Measurements from ENCODE around the gene KCNMA1. TPM values are rescaled to one million over a fixed set of nuclear protein-coding genes. Genes with fewer than 3 reads are reported as not detected.

KCNMA1 gene
- total and polyA plus RNA-seq, 9 of the 15 experiments (the other 6 are each of a cell fraction or from before 2014, with no cell fraction given) = 0.01 to 0.95 (median 0.15) TPM; not detected in 4

DNA sequence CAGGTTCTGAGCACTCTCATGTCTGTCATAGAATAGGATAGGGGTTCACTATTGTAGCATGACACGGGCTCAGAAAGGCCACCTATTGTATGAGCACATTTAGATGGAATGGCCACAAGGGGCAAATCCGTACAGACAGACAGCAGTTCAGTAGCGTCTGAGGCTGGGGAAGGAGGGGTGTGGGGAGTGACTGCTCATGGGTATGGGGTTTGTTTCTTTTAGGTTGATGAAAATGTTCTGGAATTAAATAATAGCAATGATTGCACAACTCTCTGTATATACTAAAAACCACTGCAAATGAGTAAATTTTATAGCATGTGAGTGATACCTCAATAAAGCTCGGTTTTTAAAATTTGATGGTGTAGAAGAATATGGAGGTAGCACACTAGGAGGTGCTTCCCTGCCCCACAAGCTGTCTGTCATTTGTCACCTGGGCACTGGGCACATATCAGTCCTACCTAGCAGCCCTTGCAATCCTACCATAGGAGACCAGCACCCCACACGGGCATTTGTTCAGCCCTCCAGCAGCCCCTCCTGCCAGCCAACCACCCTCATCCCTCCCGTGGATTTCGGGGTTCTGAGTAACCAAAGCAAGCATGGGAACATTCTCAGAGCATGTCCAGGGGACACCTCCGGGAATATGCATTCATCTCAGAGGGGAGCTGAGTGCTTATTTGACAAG lies 35.2 kb downstream of the KCNMA1 start (continued):
- TF ChIP-seq ETV6 (IDR thresholded peaks at IDR 0.05; ENCODE audit: borderline replicate concordance in 1 of 2, low read depth in 2 of 2, low read length in 1 of 2) = no peak
- TF ChIP-seq ETV6 (CRISPR knock-in tag; IDR thresholded peaks at IDR 0.05; ENCODE audit: borderline replicate concordance) = no peak
- TF ChIP-seq, protein P1, sequence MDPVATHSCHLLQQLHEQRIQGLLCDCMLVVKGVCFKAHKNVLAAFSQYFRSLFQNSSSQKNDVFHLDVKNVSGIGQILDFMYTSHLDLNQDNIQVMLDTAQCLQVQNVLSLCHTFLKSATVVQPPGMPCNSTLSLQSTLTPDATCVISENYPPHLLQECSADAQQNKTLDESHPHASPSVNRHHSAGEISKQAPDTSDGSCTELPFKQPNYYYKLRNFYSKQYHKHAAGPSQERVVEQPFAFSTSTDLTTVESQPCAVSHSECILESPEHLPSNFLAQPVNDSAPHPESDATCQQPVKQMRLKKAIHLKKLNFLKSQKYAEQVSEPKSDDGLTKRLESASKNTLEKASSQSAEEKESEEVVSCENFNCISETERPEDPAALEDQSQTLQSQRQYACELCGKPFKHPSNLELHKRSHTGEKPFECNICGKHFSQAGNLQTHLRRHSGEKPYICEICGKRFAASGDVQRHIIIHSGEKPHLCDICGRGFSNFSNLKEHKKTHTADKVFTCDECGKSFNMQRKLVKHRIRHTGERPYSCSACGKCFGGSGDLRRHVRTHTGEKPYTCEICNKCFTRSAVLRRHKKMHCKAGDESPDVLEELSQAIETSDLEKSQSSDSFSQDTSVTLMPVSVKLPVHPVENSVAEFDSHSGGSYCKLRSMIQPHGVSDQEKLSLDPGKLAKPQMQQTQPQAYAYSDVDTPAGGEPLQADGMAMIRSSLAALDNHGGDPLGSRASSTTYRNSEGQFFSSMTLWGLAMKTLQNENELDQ (CRISPR knock-in tag; IDR thresholded peaks at IDR 0.05; ENCODE audit: borderline replicate concordance) = no peak
- TF ChIP-seq ETS2 (tag; IDR thresholded peaks at IDR 0.05; ENCODE audit: borderline replicate concordance, poor library complexity, severe bottlenecking) = no peak

DNA sequence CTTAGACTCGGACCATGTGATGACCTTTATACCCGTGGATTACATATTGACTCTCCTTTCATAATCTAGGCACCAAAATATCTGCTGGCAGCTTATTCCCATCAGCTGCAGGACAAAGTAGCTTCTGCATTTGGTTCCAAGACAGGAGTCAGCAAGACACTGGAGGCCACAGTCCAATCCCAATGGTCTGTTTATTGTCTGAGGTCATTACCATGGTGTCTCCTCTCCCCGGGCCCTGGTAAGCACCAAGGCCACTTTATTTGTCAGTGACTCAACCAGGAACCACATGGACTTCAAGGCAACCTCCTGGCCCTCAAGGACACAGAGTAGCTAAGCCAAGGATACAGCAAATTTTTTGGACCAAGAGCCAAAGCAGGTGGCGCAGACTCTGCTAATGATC lies 36.1 kb downstream of the KCNMA1 start:
- ATAC-seq = no peak
- H3K4me1 ChIP-seq (replicated peaks in 1 of 2; ENCODE audit: control insufficient read depth in 2 of 2, insufficient read depth in 2 of 2, low read length in 2 of 2) = no peaks in the 10 kb centered on the region
- FAIRE-seq = no peak
- H3K9me3 ChIP-seq (replicated peaks; ENCODE audit: control insufficient read depth, insufficient read depth, low read depth, low read length) = no peaks in the 10 kb centered on the region
- no peaks in the 10 kb centered on the region for H3K79me2 ChIP-seq (ENCODE audit: control insufficient read depth, insufficient read depth, low read length)
- no peak overlapping the region for H3K4me2 ChIP-seq (ENCODE audit: insufficient read depth, low read length)
- no peak overlapping the region for H2AFZ ChIP-seq (ENCODE audit: low read depth, low read length)
- no peaks in the 10 kb centered on the region for H3K36me3 ChIP-seq (ENCODE audit: control insufficient read depth, insufficient read depth, low read length)
- H4K20me1 ChIP-seq (replicated peaks; ENCODE audit: control insufficient read depth, insufficient read depth, low read length) = peaks cover 3% of the 10 kb centered on the region; the same call in 1 of the 2 replicates
- WGBS (ENCODE audit: insufficient coverage, low coverage, missing lambda C conversion rate) = 0% methylated on average over 4 of the region's 4 CpGs
- in situ Hi-C loops (cut with MboI) (no loop called here), intact Hi-C loops (cut with micrococcal nuclease) (no loop called here)
- H3K27me3 ChIP-seq (ENCODE audit: control insufficient read depth in 2 of 2, insufficient read depth in 2 of 2, low read length in 2 of 2) = peaks cover 13 to 67% of the 10 kb centered on the region in 2 experiments; a peak in 4 of 5 replicates
- POLR2A ChIA-PET = interaction anchor here (1.9 kb wide), 1 partner anchor 12 kb away, joined by 7 read pairs; no protein-coding TSS in a partner anchor
- no peak overlapping the region for H3K4me3 ChIP-seq
- DNase-seq (ENCODE audit: extremely low read depth in 1 of 4, low spot score in 3 of 4) = no peak
- no peak overlapping the region for H3K27ac ChIP-seq (ENCODE audit: extremely low read depth, low read depth, low read length)
- no peaks in the 10 kb centered on the region for H3K9me1 ChIP-seq (ENCODE audit: control insufficient read depth, insufficient read depth, low read length)
- no peak overlapping the region for H3K9ac ChIP-seq (ENCODE audit: insufficient read depth in 1 of 2, low read depth in 2 of 2, low read length in 2 of 2)
- BruUV-seq (replicated peaks) = no TSS peak
- CTCF ChIA-PET (ENCODE audit: low intra/inter-chr PET ratio) = no interaction called here
- TF ChIP-seq RBM39 (optimal IDR thresholded peaks at IDR 0.05; ENCODE audit: low read depth, low read length) = no peak
- TF ChIP-seq TCF3 (CRISPR knock-in tag; IDR thresholded peaks at IDR 0.05) = no peak
- no peak for TF ChIP-seq CEBPG (CRISPR knock-in tag; IDR thresholded peaks at IDR 0.05)
- no peak for TF ChIP-seq CEBPG (tag; conservative IDR thresholded peaks at IDR 0.05 in 1 of 2, IDR thresholded peaks at IDR 0.05 in 1 of 2)
- no peak for TF ChIP-seq POLR2AphosphoS5 (IDR thresholded peaks at IDR 0.05; ENCODE audit: control insufficient read depth, insufficient read depth, low read depth, low read length)
- TF ChIP-seq, protein P2, sequence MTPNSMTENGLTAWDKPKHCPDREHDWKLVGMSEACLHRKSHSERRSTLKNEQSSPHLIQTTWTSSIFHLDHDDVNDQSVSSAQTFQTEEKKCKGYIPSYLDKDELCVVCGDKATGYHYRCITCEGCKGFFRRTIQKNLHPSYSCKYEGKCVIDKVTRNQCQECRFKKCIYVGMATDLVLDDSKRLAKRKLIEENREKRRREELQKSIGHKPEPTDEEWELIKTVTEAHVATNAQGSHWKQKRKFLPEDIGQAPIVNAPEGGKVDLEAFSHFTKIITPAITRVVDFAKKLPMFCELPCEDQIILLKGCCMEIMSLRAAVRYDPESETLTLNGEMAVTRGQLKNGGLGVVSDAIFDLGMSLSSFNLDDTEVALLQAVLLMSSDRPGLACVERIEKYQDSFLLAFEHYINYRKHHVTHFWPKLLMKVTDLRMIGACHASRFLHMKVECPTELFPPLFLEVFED (CRISPR knock-in tag; conservative IDR thresholded peaks at IDR 0.05) = no peak
- TF ChIP-seq ZNF699 (CRISPR knock-in tag; IDR thresholded peaks at IDR 0.05; ENCODE audit: insufficient replicate concordance) = no peak
- no peak for TF ChIP-seq ZNF79 (CRISPR knock-in tag; IDR thresholded peaks at IDR 0.05; ENCODE audit: low read depth)
